HG02970 (cell line): ENCODE data around the gene KDM8.

Source experiments
- ATAC-seq: cut with Tn5 transposase; IDR thresholded peaks from one replicate; pipeline ENCODE4 v1.9.1; 2021; ENCODE audit warnings: mild to moderate bottlenecking, moderate library complexity, moderate number of reproducible peaks; ENCODE audit not compliant: unreplicated experiment, low FRiP score

Gene KDM8

GRCh38 chr16:27228621-27229501, 25.5 kb downstream of the KDM8 start:
- no peak for ATAC-seq

GRCh38 chr16:27229891-27230470, 26.7 kb downstream of the KDM8 start:
- ATAC-seq = no peak

- no peak for ATAC-seq
Observed at GRCh38 chr16:27230562-27231001, 27.3 kb downstream of the KDM8 start.

DNA sequence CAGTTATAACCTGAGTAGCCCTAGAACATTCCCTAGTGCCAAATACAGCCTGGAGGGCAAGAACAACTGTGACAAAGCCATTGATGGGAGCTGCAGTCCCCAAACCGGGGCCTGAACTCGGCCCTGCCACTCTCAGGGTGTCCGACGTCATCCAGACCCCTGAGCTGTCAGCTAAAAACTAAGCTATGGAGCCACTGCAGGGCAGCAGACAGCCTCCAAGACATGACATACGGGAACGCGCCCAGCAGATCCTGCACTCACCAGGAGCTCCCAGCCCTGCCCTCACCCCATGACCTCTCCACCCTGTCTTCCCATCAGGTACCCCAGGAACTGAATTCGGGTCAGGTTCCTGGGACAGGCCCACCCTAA, 28.4 kb downstream of the KDM8 start:
- no peak for ATAC-seq

DNA sequence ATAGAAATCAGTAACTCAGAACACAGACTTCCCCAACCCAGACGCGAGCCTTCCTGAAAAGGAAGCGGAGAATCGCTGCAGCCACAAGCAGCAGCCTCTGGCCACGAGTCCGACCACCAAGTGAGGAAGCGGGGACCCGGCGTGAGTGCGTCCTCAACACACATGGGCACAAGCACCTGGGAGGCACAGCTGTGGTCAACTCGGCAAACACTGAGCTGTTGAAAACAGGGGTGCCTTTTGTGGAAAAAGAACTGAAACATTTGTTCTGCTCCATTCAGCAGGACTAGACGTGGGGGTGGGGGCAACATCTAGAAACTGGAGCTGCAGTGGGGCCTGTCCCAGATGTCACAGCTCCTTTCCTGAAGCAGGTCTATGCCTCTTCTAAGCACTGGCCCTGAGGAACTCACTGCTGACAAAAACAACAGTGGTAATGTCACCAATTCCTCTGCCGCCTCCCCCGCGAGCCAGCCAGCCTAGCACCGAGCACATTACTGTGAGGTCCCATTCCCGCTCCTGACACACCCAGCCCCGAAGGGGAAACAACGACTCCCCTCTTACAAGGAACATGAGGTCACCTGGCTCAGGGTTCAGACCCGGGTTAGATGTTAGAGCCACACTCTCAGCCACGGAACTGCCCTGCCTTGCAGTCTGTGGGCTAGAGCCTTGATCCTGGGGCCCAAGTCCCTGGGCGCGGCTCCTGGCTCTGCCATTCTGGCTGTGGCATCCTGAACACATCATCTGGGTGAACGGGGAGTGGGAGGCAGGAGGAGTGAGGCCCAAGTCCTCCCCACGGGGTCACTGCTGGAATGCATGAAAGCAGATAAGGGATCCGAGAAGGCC, 29.0 kb downstream of the KDM8 start:
- no peak for ATAC-seq

- no peak for ATAC-seq
Observed at GRCh38 chr16:27232901-27233625, 29.7 kb downstream of the KDM8 start.

GRCh38 chr16:27233731-27234130, 30.4 kb downstream of the KDM8 start:
- no peak for ATAC-seq

- no peak for ATAC-seq
Observed at GRCh38 chr16:27234171-27234570, 30.8 kb downstream of the KDM8 start.

DNA sequence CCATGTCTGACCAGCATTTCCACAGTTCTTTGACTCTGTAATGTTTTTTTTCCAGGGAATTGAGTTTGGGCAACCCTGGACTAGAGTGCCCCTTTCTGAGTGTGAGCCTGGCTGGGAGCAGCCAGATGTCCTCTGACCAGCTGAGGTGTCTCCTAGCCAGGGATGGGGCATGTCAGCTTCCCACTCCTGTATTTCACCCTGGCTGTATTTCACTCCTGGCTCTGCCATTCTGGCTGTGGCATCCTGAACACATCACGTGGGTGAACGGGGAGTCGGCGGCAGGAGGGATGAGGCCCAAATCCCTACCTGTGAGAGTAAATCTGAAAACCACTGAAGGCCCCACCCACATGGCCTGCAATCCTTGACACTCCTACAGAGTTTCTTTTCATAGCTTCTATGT, 31.3 kb downstream of the KDM8 start:
- ATAC-seq = no peak

DNA sequence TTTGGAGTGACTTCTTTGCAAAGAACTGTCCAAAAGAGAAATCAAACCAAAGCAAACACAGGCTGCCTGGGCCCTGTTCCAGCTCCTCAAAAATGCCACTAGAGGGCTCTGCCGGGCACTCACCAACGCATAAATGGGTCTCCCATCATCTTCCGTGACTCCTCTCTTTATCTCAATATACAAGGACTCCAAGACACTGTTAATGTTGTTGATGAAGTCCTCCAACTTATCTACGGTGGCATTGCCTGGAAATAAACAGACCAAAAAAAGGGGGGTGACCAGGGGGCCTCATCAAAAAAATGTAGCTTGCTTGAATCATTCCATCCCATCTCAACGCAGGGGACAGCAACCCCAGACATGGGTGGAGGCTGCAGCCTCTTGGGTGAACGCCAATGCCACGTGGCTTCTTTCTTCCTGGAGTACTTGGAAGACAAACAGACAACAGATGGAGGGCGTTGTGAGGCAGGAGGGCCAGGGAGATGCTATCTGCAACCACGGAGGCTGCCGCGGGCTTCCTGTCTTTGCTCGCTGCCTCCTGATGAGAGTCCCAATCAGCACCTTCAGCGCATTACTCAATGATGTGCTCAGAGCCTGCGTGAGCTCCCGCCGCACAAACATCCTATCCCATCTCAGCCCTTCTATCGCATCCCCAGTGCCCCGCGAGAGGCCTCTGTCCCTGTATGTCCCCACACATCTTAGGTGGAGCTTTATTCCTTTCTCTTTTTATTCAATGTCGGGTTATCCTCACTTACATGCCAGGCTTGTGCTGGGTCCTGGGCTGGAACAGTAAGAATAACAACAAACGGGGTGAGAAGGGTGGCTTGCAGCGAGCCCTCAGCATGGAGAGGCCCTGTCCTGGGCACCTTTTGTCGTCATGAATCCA, 32.0 kb downstream of the KDM8 start:
- ATAC-seq = no peak

DNA sequence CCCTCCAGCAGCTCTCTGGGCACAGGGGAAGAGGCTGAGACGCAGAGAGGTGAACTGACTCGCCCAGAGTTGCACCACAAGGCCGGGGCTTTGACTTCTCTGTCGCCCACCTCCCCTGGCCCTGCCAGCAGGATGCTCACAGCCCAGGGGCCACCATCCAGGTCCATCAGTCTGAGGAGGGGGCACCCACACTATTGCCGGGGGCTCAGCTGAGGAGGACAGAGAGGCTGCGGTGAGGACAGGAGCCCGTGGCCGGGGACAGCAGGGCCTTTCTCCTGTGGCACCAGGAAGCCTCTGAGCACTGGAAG, 32.6 kb downstream of the KDM8 start:
- ATAC-seq = no peak

- no peak for ATAC-seq
Observed at GRCh38 chr16:27236635-27237218, 33.4 kb downstream of the KDM8 start.

DNA sequence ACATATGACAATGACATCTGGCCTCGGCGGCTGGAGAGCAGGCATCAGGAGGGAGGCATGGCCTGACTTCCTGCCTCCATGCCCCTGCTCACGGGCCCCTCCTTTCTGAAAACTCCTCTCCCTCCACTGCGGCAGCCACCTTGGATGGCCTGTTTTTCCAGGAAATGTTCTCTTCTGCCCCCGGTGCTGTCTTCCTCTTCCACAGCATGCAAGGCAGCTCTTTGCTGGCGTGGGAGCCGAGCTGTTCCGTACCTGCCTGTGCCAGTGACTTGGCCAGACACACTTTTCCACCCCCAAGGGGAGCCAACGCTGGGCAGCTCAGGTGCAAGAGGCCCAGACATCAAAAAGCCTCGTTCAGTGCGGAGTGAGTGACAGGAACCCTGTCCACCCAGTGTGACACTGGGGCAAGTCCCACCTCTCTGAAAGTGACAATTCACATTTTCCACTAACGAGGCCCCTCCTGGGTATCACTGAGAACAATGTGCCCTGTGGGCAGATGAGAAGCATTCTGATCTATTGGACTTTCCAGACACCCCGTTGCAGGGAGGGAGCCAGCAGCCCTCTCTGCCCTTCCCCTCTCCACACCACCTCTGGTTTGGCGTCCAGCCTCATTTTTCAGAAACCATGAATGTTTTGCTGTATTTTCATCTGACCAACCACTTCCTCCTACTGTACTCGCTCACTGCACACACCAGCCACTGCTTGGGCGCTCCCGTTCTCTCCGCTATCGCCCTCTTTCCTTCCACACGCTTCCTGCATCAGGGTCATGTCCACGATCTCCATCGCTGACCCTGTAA, 34.1 kb downstream of the KDM8 start:
- ATAC-seq = no peak

DNA sequence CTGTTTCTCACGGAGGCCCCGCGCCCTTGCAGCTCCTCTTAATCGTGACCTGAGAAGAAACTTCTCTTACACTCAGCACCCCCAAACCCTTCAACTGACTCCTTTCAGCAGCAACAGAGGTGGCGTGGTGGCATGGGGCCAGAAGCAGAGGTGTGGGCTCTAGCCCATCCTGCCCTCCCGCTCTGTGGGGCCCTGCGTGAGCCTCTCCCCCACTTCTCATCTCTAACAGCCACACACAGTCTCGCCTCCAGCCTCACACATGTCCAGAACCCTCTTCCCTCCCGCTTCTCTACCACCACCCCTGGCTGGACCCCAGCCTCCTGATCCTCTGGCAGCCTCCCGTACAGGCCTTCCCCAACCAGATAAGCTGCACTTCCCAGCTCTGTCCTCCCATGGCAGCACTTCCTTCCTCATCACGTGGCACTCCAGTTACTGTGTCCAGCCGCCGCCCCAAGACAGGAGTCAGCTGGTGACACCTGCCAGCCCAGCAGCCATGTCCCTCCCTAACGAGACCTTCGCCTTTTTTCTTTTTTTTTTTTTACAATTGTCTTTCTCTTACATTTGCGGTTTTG, 34.8 kb downstream of the KDM8 start:
- no peak for ATAC-seq

DNA sequence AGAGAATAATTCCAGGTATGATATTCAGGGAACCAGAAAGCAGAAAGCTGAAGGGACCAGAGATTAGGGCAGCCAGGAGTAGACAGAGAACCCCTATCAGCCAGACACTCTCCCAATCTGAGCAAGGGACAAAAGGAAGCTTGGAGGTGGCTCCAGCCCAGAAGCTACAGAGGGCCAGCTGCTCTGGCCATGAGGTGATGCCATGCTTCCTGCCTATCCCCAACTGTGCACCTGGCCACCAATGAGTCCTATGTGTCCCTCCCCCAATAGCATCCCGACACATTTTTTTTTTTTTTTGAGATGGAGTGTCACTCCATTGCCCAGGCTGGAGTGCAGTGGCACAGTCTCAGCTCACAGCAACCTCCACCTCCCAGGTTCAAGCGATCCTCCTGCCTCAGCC, 35.3 kb downstream of the KDM8 start:
- ATAC-seq = no peak

- ATAC-seq = no peak
Observed at GRCh38 chr16:27239026-27239425, 35.7 kb downstream of the KDM8 start.

- no peak for ATAC-seq
Observed at GRCh38 chr16:27239906-27240655, 36.8 kb downstream of the KDM8 start.
